HG03139 (cell line): ENCODE measurements around the gene CCL13.
"Not testable (repeated sequence)": the region's sequence is repeated elsewhere in the genome, so short reads cannot be mapped to it uniquely, and the experiment has no call there.

Experiments used
- ATAC-seq: cut with Tn5 transposase; IDR thresholded peaks from one replicate; pipeline ENCODE4 v1.9.1; 2021; ENCODE audit not compliant: unreplicated experiment

The CCL13 gene

DNA sequence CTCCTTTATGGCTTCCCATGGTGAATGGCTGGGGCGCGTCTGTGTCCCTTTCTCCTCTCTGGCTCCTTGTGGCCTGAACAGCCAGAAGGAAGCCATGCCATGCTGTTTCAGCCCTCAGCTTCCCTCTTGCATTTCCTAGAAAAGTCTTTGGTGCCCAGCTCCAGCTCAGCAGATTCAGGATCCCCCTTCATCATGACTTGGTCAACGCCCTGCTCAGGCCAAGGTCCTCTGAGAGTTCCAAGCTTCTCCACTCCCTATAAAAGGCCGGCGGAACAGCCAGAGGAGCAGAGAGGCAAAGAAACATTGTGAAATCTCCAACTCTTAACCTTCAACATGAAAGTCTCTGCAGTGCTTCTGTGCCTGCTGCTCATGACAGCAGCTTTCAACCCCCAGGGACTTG lies at the start of gene CCL13:
Gene CCL13 (plus strand): TSS at position 287 of the 400 bp plus-strand sequence. CDS start 47 bp downstream, at position 334.
- ATAC-seq = no peak

DNA sequence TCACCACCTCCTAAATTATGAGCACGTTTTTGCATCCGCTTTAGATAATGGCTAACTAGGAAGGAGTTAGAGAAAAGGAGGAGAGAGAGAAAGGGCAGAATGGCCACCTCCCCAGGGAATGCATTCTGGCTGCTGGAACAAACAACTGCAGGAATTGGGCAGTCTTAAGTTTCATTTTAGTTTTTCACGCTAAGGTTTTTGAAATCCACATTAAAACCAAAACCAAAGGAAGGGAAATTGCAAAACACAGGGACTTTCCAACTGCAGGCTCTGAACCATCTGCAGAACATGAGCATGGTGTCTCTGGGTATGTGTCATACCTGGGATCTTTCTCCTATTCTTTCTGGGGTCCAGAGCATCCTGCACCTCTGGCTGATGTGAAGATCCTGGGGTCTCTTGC lies 49.2 kb upstream of the CCL13 start:
- ATAC-seq = no peak

DNA sequence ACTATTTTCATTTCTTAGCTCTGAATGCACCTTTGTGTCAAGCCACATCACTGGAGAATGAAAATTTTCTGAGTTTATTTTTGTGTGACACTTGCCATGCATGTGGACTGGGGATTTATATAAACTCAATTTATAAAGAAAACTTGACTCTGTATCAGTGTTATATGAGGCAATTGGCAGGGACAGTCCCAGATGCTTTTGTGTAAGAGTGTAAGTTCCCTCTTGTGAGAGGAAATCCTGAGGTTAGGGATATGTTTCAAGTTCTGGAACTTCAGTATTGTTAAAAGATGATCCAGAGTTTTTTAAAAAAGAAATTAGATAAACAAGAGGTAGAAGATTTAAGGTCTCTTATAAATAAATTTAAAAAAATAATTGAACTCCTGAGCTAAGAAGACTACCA lies 47.9 kb upstream of the CCL13 start:
- no peak for ATAC-seq

DNA sequence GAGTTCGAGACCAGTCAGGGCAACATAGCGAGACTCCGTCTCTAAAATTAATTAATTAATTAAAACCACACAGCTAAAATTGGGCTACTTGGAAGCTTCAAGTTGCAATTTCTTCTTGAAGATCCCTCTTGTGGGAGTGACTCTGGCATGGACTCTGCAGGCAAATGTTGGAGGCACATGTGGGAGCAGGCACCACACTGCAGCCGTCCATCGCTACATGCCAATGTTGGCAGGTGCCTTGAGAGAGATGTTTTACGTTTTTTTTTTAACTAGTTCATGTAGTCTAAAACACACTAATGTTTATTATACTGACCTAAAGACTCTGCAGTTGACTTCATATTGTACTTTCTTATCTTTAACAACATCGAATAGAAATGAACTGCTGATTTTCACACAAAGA lies 45.0 kb upstream of the CCL13 start:
- no peak for ATAC-seq

DNA sequence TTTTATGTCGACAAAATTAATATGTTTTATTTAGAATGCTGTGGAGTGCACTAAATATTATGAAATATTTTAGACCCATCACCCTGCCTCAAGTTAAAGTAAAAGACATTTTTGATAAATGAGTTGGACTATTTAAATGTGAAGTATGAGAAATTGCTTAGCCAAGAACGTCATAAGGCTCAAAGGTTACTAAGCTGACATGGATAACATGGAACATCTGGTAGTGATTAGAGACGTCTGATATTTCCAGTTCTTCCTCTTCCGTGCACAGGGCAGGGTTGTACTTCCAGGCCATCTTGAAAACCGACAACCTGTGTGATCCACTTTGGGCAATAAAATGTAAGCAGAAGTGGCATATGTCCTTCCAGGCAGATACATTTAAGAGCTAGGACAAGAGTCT lies 44.2 kb upstream of the CCL13 start:
- ATAC-seq = no peak

DNA sequence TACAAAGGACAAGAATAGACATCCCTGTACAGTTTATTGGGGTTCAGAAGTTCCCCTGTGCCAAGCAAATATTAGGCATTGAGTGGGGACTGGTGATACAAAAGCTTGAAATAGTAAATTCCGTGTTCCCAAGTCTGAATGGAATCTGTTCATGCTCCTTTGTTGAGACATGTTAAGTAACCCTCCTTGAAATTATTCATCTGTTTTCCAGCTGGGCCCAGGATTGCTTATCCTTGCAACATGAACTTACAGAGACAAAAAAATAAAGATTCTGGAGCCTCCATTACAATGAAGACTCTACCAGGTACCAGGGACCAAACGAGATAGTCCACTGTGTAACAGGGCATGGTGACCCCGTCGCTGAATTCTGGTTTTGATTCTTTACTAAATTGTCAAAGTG lies 43.1 kb upstream of the CCL13 start:
- no peak for ATAC-seq

DNA sequence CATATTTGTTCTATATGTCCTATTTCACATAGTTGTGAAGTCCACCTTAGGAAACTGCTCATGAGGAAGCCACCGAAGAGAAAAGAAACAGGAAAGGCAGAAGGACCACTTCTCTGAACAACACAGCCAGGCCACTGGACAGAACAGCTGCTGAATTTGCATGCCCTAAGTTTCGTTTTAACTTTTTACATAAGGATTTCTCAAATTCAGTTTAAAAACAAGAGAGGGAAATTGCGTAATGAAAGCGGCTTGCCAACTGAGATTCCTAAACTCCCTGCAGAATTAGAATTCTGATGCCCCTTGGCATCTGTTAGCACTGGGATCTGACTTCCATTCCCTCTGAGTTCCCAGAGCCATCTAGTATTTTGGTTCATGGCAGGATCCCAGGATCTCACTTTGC lies 42.0 kb upstream of the CCL13 start:
- ATAC-seq = no peak

DNA sequence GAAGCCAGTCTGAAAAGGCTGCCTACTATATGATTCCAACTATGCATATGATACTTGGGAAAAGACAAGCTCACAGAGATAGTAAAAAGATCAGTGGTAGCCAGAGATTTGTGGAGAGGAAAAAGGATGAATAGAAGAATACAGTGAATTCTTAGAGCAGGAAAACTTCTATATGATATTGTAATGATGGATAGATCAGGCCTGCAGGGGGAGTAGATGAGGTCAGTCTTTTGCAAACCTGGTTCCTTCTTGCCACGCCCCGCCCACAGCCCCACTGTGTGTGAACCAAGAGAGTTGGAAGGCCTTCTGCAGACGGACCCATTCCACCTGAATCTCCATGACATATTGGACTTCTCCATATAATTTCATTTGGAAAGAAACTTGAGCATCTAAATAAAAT lies 37.8 kb upstream of the CCL13 start:
- ATAC-seq = no peak

DNA sequence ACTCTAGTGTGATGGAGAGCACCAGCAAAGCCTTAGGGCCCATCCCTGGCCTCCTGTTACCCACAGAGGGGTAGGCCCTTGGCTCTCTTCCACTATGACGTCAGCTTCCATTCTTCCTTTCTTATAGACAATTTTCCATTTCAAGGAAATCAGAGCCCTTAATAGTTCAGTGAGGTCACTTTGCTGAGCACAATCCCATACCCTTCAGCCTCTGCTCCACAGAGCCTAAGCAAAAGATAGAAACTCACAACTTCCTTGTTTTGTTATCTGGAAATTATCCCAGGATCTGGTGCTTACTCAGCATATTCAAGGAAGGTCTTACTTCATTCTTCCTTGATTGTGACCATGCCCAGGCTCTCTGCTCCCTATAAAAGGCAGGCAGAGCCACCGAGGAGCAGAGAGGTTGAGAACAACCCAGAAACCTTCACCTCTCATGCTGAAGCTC lies 37.2 kb upstream of the CCL13 start, which contains the start of gene CCL8:
Gene CCL8 (plus strand): TSS at position 397 of the 445 bp plus-strand sequence. CDS start 67 bp downstream, outside the sequence.
- no peak for ATAC-seq

DNA sequence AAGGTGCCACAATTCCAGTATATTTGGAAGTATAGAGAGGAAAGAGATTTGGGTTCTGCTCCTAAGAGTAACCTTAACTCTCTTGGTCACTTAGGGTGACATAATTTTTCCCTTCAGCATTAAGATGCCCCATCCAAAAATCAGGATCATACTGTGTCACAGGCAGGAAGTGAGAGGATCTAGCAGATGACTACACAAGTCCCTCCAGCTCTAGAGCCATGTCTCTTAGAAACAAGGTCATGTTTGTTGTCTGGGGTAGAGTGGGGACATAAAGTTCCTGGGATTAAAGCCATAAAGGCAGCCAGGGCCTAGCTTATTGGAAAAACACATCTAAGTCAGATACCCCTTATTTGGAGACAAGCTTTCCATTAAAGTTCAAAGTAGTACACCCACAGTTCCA lies 34.3 kb upstream of the CCL13 start:
- no peak for ATAC-seq

DNA sequence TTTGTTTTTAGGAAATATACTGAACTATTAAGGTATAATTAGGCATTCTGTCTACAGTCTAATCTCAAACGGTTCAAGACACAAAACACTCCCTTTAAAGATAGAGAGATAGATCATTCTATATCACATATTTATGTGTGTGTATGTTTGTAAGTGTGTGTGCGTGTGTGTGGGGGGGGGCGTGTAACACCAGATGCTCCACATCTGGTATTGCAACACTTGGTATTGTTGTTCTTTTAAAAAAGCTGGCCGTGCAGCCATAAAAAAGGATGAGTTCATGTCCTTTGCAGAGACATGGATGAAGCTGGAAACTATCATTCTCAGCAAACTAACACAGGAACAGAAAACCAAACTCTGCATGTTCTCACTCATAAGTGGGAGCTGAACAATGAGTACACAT lies 28.7 kb upstream of the CCL13 start:
- not testable (repeated sequence) for ATAC-seq

DNA sequence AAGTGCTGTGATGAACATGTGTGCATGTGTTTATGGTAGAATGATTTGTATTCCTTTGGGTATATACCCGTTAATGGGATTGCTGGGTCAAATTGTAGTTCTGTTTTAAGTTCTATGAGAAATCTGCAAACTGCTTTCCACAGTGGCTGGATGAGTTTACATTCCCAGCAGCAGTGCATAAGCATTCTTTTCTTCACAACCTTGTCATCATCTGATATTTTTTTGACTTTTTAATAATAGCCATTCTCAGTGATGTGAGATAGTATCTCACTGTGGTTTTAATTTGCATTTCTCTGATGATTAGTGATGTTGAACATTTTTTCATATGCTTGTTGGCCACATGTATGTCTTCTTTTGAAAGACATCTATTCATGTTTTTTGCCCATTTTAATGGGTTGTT lies 18.6 kb upstream of the CCL13 start:
- ATAC-seq = no peak

DNA sequence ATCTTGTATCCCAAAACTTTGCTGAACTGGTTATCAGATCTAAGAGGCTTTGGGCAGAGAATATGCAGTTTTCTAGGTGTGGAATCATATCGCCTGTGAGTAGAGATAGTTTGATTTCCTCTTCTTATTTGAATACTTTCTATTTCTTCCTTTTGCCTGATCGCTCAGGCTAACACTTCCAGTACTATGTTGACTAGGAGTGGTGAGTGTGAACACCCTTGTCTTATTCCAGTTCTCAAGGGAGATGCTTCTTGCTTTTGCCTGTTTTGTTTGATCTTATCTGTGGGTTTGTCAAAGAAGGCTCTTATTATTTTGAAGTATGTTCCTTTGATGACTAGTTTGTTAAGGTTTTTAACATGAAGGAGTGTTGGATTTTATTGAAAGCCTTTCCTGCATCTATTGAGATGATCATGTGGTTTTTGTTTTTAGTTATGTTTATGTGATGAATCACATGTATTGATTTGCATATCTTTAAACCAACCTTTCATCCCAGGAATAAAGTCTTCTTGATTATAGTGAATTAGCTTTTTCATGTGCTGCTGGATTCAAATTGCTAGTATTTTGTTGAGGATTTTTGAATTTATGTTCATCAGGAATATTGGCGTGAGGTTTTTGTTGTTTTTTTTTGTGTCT lies 17.0 kb upstream of the CCL13 start:
- ATAC-seq = no peak

DNA sequence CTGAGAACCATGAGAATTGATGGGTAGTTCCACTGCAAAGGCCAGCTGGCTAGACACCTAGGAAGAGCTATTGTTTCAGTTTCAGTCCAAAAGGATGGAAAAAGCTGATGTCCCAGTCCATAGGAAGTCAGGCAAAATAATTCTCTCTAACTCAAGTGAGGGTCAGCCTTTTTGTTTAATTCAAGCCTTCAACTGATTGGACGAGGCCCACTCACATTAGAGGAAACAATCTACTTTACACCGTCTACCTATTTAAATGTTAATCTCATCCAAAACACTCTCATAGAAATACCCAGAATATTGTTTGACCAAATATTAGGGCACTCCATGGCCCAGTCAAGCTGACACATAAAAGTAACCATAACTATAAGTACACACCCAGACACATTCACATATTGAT lies 14.4 kb upstream of the CCL13 start:
- ATAC-seq = no peak

DNA sequence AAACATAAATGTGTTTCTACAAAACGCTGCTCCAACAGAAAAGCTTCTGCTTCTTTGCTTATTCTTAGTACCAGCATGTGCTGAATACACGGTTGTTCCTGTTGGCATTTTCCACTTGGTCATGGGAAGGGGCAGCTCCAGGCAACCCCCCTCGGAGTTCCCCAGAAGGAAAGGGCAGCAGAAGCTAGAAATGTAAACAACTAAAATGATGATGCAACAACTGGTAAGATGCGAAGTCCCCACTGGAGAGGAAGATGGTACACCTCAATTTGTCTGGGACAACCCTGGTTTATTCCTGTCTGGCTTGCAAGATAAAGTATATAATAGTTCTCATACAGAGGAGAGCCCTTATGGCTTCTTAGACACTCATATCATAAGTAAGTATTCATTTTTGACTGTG lies 9.2 kb upstream of the CCL13 start:
- ATAC-seq = no peak

DNA sequence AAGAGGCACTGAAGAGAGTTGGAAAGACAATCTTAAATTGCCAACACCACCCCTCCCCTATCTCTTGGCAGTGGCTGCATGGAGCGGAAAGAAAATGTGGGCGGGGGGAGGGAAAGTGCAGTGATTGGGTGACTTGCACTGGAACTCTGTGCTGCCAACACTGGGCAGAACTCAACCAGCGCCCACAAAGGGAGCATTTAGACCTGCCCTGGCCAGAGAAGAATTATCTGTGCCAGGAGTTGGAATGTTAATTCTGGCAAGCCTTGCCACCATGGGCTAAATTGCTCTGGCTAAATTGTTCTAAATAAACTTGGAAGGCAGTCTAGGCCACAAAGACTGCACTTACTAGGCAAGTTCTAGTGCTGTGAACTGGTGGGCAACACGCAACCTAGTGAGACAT lies 6.5 kb upstream of the CCL13 start:
- no peak for ATAC-seq

DNA sequence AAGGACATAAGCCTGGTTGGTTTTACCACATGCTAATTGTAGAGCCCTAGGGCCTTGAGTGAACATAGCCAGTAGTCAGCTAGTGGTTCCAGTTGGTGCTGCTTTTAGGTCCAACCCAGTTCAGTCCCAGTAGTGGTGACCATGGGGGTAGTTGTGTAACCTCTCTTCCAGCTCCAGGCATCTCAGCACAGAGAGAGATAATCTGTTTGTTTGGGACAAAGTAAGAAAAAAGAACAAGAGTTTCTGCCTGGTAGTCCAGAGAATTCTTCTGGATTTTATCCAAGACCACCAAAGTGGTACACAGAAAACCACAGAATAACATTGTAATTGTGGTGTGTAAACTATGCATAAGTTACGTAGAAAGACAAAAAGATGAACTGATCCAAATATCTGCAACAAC lies 5.2 kb upstream of the CCL13 start:
- ATAC-seq = no peak

DNA sequence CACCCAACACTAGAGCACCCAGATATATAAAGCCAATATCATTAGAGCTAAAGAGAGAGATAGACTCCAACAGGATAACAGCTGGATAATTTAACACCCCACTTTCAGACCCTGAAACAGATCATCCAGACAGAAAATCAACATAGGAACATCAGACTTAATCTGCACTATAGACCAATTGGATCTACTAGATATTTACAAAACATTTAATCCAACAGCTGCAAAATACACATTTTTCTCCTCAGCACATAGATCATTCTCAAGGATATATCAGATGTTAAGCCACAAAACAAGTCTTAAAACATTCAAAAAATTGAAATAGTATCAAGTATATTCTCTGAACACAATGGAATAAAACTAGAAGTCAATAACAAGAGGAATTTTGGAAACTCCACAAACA lies 4.1 kb upstream of the CCL13 start:
- no peak for ATAC-seq

DNA sequence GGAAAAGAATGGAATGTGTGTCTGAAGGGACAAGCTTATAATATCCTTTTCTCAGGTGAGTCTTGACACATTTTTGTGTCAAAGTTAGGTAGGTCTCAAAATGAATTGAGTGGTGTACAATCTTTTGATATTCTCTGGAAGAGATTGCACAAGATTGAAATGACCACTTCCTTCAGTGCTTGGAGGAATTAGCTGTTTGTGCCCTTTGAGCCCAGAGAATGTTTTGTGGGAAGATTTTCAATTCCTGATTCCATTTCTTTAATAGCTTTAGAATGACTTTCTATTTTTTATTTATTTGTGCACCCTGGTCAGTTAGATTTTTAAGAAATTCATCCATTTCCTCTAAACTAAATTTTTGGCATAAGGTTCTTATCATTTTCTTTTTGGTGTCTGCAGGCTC lies 1.6 kb upstream of the CCL13 start:
- no peak for ATAC-seq

DNA sequence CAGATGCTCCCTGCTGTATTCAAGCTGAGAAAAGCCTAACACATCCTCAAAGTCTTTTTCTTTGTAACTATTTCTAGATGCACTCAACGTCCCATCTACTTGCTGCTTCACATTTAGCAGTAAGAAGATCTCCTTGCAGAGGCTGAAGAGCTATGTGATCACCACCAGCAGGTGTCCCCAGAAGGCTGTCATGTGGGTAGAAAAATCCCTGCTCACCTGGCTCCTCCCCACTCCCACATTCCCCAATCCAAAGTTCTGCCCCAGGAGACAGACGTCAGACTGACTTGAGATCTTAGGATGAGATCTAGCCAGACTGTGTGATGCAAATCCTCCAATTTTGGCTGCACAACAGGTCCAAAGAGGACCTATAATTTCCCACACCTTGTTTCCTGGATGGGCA lies 1.1 kb downstream of the CCL13 start:
- ATAC-seq = no peak

DNA sequence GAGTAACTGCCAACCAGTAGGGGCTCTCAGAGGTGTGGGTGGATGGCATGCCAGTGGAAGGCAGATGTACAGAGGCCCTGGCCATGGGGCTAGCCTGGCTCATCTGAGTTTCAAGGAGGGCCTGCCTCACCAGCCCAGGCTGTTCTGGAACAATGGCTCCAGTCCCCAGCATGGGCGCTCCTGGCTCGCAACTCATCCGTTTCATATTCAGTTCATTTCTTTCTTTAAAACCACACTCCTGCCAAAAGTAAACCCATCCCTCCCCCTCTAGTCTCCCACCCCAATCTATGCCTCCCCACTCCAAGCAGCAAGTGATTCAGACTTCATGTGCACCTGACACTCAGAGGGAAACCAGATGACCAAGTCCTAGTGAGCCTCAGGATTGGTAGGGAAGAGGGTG lies 2.4 kb downstream of the CCL13 start:
- ATAC-seq = no peak

DNA sequence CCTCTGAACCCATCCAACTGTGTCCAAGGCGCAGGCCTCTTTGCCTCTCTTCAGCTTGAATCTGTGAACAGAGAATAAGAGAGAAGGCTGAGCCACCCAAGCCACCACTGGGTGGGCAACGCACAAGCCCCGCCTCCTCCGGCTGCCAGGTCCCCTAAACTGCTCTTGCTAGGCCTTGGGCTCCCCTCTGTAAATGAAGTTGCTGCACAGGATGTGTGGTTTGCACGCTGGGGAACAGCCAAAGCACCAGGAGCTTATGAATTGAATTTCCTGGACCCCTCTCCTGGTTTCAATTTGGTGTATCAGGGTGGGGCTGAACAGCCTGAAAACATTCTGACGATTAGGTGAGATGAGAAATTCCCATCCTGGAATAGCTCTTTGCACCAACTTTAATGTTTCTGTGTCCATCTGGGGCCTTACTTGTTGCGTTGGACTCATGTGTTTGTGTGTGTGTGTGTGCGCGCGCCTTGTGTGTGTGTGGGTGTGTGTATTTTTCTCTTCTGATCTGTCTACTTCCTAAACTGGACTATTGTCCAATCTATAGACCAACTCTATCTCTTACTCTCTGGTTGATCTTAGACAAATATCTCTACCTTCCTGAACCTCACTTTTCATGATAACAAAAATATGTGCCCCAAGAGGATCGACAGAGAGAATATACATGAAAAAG lies 4.5 kb downstream of the CCL13 start:
- ATAC-seq = no peak
